Neural progenitor cell (in vitro differentiated cells): Measurements from ENCODE around the gene GPR12.

Source experiments
- EZH2 ChIP-seq: fragments of 200-600 bp; sonication (generic); IDR thresholded peaks from 2 replicates; pipeline ENCODE4 v1.6.1; 2017; ENCODE audit warnings: antibody characterized with exemption, mild to moderate bottlenecking, moderate library complexity
- EZH2phosphoT487 ChIP-seq: fragments of 200-600 bp; sonication (generic); IDR thresholded peaks from 2 replicates; pipeline ENCODE4 v1.6.1; 2017; ENCODE audit warnings: antibody characterized with exemption
- TF ChIP-seq, protein P1 (sequence below): fragments of 200-600 bp; sonication (generic); IDR thresholded peaks from 2 replicates; pipeline ENCODE4 v1.5.1; 2017; ENCODE audit warnings: antibody characterized with exemption, mild to moderate bottlenecking

DNA sequence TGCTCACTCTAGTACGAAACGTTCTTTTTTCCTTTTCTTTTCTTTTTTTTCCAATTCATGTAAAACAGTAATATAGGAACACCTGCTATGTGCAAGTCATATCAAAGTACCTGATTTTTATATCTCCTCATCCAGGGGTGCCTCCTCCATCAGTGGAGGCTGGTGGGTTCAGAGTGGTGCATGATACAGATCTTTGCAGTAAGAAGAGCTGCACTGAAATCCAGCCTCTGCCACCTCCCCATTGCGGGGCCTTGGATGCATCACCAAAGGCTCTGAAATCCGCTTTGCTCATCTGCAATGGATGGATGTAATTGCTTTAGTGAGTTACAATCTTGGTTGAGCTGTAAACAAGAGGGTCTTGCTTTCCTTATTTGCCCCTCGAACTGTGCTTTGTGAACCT lies 38.3 kb downstream of the GPR12 start:
- TF ChIP-seq, protein P1, sequence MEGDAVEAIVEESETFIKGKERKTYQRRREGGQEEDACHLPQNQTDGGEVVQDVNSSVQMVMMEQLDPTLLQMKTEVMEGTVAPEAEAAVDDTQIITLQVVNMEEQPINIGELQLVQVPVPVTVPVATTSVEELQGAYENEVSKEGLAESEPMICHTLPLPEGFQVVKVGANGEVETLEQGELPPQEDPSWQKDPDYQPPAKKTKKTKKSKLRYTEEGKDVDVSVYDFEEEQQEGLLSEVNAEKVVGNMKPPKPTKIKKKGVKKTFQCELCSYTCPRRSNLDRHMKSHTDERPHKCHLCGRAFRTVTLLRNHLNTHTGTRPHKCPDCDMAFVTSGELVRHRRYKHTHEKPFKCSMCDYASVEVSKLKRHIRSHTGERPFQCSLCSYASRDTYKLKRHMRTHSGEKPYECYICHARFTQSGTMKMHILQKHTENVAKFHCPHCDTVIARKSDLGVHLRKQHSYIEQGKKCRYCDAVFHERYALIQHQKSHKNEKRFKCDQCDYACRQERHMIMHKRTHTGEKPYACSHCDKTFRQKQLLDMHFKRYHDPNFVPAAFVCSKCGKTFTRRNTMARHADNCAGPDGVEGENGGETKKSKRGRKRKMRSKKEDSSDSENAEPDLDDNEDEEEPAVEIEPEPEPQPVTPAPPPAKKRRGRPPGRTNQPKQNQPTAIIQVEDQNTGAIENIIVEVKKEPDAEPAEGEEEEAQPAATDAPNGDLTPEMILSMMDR, result no peak
- no peak for TF ChIP-seq EZH2
- TF ChIP-seq EZH2phosphoT487, result no peak
